ENCODE results near the gene LARP4B.

DNA sequence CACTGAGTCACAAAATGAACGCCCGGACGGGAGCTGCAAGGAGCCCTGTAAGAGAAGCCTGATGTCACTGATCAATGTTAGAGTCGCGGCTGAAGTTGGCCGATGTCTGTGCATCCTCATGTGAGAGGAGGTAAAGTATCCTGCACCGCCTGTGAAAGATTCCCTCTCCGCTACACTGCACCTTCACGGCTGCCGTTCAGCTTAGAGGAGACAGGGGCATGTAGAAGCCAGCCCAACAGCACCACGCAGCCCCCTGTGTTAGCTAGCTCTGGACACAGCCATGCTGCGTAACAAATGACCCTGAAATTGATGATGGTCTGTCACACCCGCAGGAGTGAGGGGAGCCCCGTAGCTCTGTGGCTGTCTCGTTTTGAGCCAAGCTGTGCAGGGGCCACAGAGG, 160.5 kb downstream of the LARP4B start:
- TF ChIP-seq, protein P1, sequence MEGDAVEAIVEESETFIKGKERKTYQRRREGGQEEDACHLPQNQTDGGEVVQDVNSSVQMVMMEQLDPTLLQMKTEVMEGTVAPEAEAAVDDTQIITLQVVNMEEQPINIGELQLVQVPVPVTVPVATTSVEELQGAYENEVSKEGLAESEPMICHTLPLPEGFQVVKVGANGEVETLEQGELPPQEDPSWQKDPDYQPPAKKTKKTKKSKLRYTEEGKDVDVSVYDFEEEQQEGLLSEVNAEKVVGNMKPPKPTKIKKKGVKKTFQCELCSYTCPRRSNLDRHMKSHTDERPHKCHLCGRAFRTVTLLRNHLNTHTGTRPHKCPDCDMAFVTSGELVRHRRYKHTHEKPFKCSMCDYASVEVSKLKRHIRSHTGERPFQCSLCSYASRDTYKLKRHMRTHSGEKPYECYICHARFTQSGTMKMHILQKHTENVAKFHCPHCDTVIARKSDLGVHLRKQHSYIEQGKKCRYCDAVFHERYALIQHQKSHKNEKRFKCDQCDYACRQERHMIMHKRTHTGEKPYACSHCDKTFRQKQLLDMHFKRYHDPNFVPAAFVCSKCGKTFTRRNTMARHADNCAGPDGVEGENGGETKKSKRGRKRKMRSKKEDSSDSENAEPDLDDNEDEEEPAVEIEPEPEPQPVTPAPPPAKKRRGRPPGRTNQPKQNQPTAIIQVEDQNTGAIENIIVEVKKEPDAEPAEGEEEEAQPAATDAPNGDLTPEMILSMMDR (IDR thresholded peaks at IDR 0.05) = no peak
- TF ChIP-seq POLR2A (IDR thresholded peaks at IDR 0.05) = no peak
